Sigmoid colon (tissue), 7 donors: Measurements from ENCODE around the gene ZNF581. TPM values are rescaled to one million over a fixed set of nuclear protein-coding genes. Genes with fewer than 3 reads are reported as not detected.
A peak's percentile ranks its signal among the peaks of the same experiment; 100 is the strongest.

ENCODE experiments used
- DNase-seq: peaks from one replicate; pipeline ENCODE4 v3.0.0-alpha.2; 2019
- H3K27ac ChIP-seq, 4 donors: fragments of 200-600 bp; sonication (generic); one replicate each; pipeline ENCODE4 v1.5.1; 2016 to 2019; ENCODE audit warnings: mild to moderate bottlenecking in 1 of 4
- H3K27me3 ChIP-seq, 3 donors: fragments of 200-600 bp; sonication (generic); one replicate each; pipeline ENCODE4 v1.5.1; 2019; ENCODE audit warnings: mild to moderate bottlenecking in 1 of 3
- H3K36me3 ChIP-seq, 4 donors: fragments of 200-600 bp; sonication (generic); one replicate each; pipeline ENCODE4 v1.5.1; 2016 to 2019
- H3K4me1 ChIP-seq, 4 donors: fragments of 200-600 bp; sonication (generic); one replicate each; pipeline ENCODE4 v1.5.1; 2017 to 2019
- H3K4me3 ChIP-seq, 4 donors: fragments of 200-600 bp; sonication (generic); one replicate each; pipeline ENCODE4 v1.5.1; 2017 to 2019; ENCODE audit warnings: mild to moderate bottlenecking in 2 of 4, moderate library complexity in 1 of 4
- H3K9me3 ChIP-seq, 4 donors: fragments of 200-600 bp in 3 of 4; sonication (generic) in 3 of 4; one replicate each; pipeline versions ENCODE4 v1.5.1 to v1.6.1; 2013 to 2019
- EP300 ChIP-seq, 4 donors: sonication (generic); formaldehyde crosslinking; IDR thresholded peaks; one replicate each; pipeline ENCODE4 v1.6.1; 2017; ENCODE audit warnings: antibody characterized with exemption in 4 of 4
- POLR2A ChIP-seq, 2 donors: fragments of 450-650 bp; IDR thresholded peaks; one replicate each; pipeline ENCODE4 v1.6.1; 2016; ENCODE audit warnings: antibody characterized with exemption in 2 of 2, mild to moderate bottlenecking in 2 of 2, moderate library complexity in 2 of 2
- POLR2AphosphoS5 ChIP-seq, 4 donors: sonication (generic); formaldehyde crosslinking; IDR thresholded peaks; one replicate each; pipeline ENCODE4 v1.6.1; 2017; ENCODE audit warnings: antibody characterized with exemption in 4 of 4
- WGBS, 2 donors: extraction: QIAGEN DNeasy Blood & Tissue Kit; methylation state at CpG; one replicate each; pipeline ENCODE4 v1.1.7; 2013; 5-methylcytosine and 5-hydroxymethylcytosine counted together
- intact Hi-C: fragments of 100-400 bp; cut with DNase I; formaldehyde crosslinking; loops from one replicate; pipeline ENCODE4 v1.15.1; 2023
- polyA plus RNA-seq, 3 donors: library from polyadenylated mRNA; stranded (reverse); fragments of 200-250 nt; gene quantifications; one replicate each; pipeline ENCODE4 v1.2.3, GENCODE V29; 2013
- total RNA-seq, 4 donors: library from RNA; depleted of rRNA; stranded (reverse); fragments of >200 nt; gene quantifications; one replicate each; pipeline ENCODE4 v1.1.0, GENCODE V29; 2016
- TF ChIP-seq, protein P1 (sequence below), 4 experiments: fragments of 450-650 bp in 3 of 4; fragments of 200-600 bp in 1 of 4; IDR thresholded peaks; one replicate each; pipeline ENCODE4 v1.5.1; 2016 to 2019; ENCODE audit warnings: antibody characterized with exemption in 4 of 4, mild to moderate bottlenecking in 3 of 4, moderate library complexity in 2 of 4
- donor health status: healthy with polysubstance abuse.
- donor health status: Bipolar disorder and iron deficiency.
- donor health status: healthy.

The ZNF581 gene, protein sequence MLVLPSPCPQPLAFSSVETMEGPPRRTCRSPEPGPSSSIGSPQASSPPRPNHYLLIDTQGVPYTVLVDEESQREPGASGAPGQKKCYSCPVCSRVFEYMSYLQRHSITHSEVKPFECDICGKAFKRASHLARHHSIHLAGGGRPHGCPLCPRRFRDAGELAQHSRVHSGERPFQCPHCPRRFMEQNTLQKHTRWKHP
- total RNA-seq (10 to 100 TPM; 18.2 to 43.2 (median 24.5) TPM), polyA plus RNA-seq (10 to 100 TPM; 17.1 to 24.4 (median 23.4) TPM)

DNA sequence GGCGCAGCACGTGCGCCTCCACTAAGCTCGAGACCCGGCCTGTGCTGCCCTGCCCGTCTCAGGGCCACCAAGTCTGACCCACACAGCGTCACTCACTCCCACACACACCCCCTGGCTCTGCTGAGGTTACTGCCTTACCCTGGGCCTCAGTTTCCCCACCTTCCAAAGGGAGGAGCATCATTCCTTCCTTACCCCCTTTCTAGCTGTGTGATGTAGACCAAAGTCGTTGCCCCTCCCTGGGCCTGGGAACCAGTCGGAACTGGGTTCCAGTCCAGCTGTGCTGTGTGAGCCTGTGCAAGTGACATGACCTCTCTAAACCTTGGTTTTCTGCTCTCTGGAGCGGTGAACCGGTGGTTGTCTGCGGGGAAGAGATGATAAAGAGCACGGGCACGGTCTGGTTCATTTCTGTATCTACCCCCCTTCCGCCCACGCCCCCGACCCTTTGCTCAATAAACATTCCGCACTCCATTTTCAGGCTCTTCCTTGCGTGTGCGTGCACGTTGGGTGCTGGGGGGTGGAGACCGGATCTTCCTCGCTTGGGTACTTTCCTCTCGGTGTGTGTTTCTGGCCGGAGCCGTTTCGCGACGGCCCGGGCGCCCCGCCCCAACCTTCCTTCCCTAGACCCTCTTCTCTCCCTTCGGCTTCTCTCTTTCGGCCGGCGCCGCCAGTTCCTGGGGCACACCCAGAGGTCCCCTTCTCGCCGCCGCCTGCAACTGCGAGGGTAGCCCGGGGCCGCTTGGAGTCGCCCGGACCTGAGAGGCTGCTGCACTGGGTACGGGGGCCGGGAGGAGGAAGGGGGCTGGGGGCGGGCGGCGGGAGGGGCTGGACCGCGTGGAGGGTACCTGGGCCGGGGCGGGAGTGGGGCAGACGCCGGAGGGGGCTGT, at the start of gene ZNF581:
TSS of gene ZNF581 (plus strand) at position 647 of the 884 bp plus-strand sequence. CDS start 923 bp downstream, outside the sequence.
- peak; percentile 88 for DNase-seq
- TF ChIP-seq POLR2AphosphoS5 (IDR thresholded peaks at IDR 0.05) (peak; percentile 26 to 68 (median 52)), EP300 (IDR thresholded peaks at IDR 0.05) (no peak)
- Histone ChIP-seq H3K36me3 (peaks cover 0 to 20% (median 2%) of the 10 kb centered on the region in 4 donors), H3K27ac (peak within 1 kb of the TSS; percentile 84 to 98 (median 97)), H3K27me3 (no peaks in the 10 kb centered on the region), H3K4me3 (peak within 1 kb of the TSS; percentile 78 to 99 (median 85)), H3K4me1 (peaks cover 0 to 69% (median 68%) of the 10 kb centered on the region in 4 donors), H3K9me3 (no peaks in the 10 kb centered on the region)
- intact Hi-C loops = no loop called here
- 1 to 2% methylated on average over 56 of the region's 56 CpGs for WGBS, 2 donors

DNA sequence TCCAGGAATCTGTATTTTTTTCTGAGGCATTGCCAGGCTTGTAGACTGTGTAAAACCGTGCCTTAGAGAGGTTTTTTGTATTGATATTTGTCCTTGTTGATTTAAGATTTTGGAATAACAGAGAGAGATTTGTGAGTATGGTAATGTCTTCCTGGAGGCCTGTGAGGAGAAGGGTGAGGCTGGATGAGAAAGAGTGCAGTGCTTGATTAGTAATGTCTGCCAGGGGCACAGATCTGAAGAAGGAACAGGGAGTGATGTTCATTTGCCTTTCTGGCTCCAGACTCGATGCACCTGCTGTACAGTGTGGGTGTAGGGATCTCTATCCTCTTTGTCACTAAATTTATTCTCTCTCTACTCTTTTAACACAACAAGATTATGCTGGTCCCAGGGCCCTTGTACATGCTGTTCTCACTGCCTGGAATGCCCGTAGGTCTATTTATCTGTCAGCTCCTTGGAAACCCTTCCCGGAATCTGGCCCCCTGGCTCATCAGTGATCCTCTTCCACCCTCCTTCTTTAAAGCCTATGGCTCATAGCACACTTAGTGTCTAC, 48.4 kb upstream of the ZNF581 start:
- WGBS, 2 donors = 87 to 92% methylated on average over 4 of the region's 4 CpGs
- H3K27me3 ChIP-seq = no peaks in the 10 kb centered on the region
- intact Hi-C loops = no loop called here
- H3K36me3 ChIP-seq = peaks cover 0 to 45% (median 2%) of the 10 kb centered on the region in 4 donors
- no peak for DNase-seq
- H3K27ac ChIP-seq = no peak overlapping the region
- TF ChIP-seq, protein P1, sequence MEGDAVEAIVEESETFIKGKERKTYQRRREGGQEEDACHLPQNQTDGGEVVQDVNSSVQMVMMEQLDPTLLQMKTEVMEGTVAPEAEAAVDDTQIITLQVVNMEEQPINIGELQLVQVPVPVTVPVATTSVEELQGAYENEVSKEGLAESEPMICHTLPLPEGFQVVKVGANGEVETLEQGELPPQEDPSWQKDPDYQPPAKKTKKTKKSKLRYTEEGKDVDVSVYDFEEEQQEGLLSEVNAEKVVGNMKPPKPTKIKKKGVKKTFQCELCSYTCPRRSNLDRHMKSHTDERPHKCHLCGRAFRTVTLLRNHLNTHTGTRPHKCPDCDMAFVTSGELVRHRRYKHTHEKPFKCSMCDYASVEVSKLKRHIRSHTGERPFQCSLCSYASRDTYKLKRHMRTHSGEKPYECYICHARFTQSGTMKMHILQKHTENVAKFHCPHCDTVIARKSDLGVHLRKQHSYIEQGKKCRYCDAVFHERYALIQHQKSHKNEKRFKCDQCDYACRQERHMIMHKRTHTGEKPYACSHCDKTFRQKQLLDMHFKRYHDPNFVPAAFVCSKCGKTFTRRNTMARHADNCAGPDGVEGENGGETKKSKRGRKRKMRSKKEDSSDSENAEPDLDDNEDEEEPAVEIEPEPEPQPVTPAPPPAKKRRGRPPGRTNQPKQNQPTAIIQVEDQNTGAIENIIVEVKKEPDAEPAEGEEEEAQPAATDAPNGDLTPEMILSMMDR (IDR thresholded peaks at IDR 0.05) = no peak
- TF ChIP-seq POLR2A (IDR thresholded peaks at IDR 0.05) (no peak), EP300 (IDR thresholded peaks at IDR 0.05) (no peak), POLR2AphosphoS5 (IDR thresholded peaks at IDR 0.05) (no peak)
- no peaks in the 10 kb centered on the region for H3K4me1 ChIP-seq
- H3K4me3 ChIP-seq = no peak overlapping the region
- H3K9me3 ChIP-seq = no peaks in the 10 kb centered on the region

DNA sequence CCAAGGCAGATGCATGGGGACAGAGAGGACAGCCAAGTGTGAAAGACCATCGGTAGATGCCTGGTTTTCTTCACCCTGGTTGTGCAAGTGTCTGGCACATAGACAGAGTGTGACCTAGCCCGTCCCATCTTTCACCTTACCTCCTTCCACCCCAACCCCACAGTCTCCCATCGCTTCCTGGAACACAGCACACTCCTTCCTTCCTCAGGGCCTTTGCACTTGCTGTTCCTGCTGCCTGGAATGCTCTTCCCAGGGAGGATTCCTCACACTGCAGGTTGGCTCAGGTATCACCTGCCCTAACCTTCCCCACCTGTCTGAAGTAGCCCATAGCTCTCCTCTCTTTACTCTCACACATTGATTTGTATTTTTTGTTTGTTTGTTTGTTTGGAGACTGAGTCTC, 47.1 kb upstream of the ZNF581 start:
- intact Hi-C loops = no loop called here

DNA sequence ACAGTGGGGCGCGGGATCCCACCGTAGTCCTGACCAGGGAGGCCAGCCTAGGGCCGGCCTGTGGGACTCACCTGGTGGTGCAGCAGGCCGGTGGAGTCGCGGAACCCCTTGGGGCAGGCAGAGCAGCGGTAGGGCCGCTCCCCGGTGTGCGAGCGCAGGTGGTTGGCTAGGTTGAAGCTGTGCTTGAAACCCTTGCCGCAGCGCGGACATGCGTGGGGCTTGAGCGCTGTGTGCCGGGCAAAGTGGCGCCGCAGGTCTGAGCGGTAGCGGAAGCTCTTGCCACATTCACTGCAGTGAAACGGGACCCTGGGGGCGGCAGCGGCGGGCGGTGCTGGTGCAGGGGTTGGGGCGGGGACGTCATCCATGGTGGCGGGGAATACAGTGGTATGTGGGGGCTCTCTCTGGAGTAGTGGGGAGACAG, 45.9 kb upstream of the ZNF581 start:
- WGBS, 2 donors = 96 to 97% methylated on average over 30 of the region's 30 CpGs
- H3K36me3 ChIP-seq = peaks cover 0 to 34% (median 3%) of the 10 kb centered on the region in 4 donors
- intact Hi-C loops = no loop called here
- H3K27me3 ChIP-seq = no peaks in the 10 kb centered on the region
- H3K4me3 ChIP-seq = no peak overlapping the region
- H3K4me1 ChIP-seq = peaks cover 0 to 12% (median 10%) of the 10 kb centered on the region in 4 donors
- no peak overlapping the region for H3K27ac ChIP-seq
- TF ChIP-seq POLR2AphosphoS5 (IDR thresholded peaks at IDR 0.05) (no peak), POLR2A (IDR thresholded peaks at IDR 0.05) (no peak), EP300 (IDR thresholded peaks at IDR 0.05) (no peak)
- TF ChIP-seq, protein P1 (IDR thresholded peaks at IDR 0.05) = no peak
- no peaks in the 10 kb centered on the region for H3K9me3 ChIP-seq
- DNase-seq = no peak

More for the DNA sequence above, 47.1 kb upstream of the ZNF581 start:
- no peak overlapping the region for H3K27ac ChIP-seq
- H3K4me1 ChIP-seq = peaks cover 0 to 9% (median 7%) of the 10 kb centered on the region in 4 donors
- 97 to 98% methylated on average over 3 of the region's 3 CpGs for WGBS, 2 donors
- peaks cover 0 to 45% (median 2%) of the 10 kb centered on the region in 4 donors for H3K36me3 ChIP-seq
- DNase-seq = no peak
- H3K4me3 ChIP-seq = no peak overlapping the region
- H3K27me3 ChIP-seq = no peaks in the 10 kb centered on the region
- no peaks in the 10 kb centered on the region for H3K9me3 ChIP-seq
- TF ChIP-seq, protein P1 (IDR thresholded peaks at IDR 0.05) = no peak
- TF ChIP-seq POLR2AphosphoS5 (IDR thresholded peaks at IDR 0.05) = no peak

DNA sequence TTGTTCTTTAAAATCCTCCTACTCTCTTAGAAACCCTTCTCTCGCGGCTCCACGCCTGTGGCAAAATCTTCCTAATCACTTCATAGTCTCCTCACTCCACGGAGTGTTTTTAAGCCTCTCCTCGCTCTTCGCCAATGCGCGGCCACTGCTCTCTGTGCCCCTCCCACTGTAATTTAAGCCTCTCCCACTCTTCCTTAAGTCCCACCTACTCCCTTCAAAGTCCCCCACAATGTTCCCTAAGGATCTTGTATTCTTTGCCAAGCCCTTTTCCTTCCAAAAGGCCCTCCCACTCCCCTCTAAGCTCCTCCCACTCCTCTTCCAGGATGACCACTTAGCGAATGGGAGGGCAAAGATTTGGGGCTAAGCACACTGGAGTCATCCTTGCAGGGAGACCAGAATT, 45.4 kb upstream of the ZNF581 start:
- no peaks in the 10 kb centered on the region for H3K27me3 ChIP-seq
- intact Hi-C loops = no loop called here
- H3K4me3 ChIP-seq = no peak overlapping the region
- peaks cover 0 to 12% (median 10%) of the 10 kb centered on the region in 4 donors for H3K4me1 ChIP-seq
- H3K36me3 ChIP-seq = peaks cover 0 to 29% (median 4%) of the 10 kb centered on the region in 4 donors
- 95% methylated on average over 9 of the region's 9 CpGs for WGBS, 2 donors
- H3K9me3 ChIP-seq = no peaks in the 10 kb centered on the region
- peak overlapping the region; percentile 93 to 98 (median 98) for H3K27ac ChIP-seq
- TF ChIP-seq, protein P1 (IDR thresholded peaks at IDR 0.05) = no peak
- TF ChIP-seq POLR2A (IDR thresholded peaks at IDR 0.05) (no peak), POLR2AphosphoS5 (IDR thresholded peaks at IDR 0.05) (no peak), EP300 (IDR thresholded peaks at IDR 0.05) (no peak)
- no peak for DNase-seq
